Stimulated activated CD4-positive, alpha-beta T cell treated with anti-CD3 and anti-CD28 coated beads, Interleukin-1b, Interleukin-23, amount 100 ng/mL, for 24 hours (primary cell): ENCODE data around the gene TFDP1.

Experiments used
- DNase-seq, 4 experiments: peaks; one replicate each; pipeline ENCODE4 v3.0.0-alpha.2; 2020; ENCODE audit warnings: low read depth in 4 of 4, low spot score in 1 of 4

Gene TFDP1

DNA sequence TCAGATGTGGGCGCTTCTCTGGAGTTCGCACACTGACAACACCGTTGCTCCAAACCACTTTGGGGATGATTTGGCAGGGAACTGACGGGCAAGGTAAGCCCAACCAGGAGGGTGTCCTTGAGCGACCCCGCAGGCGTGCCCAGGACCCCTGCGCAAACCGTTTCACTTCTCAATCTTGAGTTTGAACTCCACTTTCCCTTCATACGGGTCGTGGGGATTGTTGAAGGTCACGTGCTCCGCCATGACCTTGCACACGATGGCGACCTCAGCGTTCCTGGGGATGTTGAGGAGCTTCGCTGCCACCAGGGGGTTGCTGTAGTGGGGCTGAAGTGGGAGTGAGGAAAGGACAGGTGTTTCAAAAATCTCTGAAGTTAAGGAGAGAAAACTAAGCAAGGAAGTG, 64.7 kb downstream of the TFDP1 start:
- no peak for DNase-seq

DNA sequence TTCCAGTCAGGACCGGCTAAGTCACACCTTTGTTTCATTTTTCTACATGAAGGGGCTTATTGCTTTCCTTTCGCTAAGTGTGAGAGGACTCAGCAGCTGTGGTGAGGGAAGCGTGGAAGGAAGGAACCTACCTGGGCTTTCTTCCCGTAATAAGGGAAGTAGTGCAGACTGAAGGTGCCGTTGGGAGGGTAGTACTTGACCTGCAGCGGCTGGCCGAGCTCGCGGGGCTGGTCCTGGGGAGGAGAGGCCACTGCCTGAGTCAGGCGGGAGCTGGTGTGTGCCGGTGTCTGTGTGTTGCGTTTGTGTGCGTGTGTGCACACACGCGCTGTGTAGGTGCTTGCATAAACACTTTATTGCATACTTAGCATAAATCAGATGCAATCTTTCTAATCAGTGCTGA, 65.7 kb downstream of the TFDP1 start:
- no peak for DNase-seq

DNA sequence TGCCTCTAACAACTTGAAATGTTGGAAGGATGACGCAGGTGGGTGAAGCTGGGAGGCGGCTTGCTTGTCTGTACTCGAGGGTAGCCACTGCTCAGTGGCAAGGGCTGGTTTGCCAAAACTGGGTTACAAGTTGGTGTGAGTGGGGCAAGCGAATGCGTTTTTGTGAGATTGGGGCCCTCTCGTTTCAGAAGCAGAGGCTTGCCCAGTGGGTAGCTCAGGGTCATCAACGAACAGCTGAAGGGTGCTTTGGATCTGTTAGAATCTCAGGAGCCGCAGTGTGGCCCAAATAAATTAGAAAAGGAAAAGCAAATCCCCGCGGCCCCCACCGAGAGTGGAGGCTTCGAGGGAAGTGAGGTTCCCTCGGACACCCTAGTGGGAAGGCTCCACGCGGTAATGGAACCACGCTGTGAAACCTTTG, 66.2 kb downstream of the TFDP1 start:
- DNase-seq = no peak

DNA sequence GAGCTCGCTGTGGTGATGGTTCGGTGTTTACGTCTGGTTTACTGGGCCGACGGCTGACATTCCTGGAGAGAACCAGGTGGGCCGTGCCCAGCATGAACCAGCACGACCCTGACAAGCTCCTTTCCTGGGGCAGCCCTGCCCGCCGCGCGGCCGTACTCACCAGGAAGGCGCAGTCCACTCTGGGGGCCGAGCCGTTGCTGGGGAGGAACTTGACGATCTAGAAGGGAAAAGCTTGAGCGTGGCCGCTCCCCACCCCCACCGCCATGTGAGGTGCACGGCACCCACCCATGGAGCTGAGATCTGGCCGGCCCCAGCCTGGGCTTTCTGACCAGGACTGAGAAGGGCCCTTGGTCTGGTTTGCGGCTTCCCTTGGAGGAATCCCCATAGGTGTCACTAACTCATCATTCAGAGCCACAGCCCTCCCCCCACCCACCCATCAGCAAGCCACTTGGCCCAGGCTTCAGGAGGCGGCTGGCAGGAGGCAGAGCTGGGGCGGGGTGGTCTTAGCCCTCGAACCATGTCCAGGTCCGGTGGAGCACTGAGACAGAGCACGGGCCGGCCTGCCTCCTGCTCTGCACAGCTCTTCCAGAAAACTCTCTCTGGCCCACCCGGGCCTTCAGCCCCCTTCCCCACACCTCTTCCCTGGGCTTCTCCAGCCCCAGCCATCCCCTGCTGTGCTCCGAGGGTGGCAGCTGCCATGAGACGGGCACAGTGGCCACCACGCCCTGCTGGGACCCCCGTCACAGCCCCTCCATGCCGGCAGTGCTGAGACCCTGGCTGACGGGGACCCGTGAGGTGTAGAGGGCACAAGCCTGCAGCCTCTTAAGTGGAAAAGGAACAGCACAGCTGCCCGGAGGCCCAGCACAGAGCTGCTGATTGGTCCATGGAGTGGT, 67.2 kb downstream of the TFDP1 start:
- DNase-seq = no peak

DNA sequence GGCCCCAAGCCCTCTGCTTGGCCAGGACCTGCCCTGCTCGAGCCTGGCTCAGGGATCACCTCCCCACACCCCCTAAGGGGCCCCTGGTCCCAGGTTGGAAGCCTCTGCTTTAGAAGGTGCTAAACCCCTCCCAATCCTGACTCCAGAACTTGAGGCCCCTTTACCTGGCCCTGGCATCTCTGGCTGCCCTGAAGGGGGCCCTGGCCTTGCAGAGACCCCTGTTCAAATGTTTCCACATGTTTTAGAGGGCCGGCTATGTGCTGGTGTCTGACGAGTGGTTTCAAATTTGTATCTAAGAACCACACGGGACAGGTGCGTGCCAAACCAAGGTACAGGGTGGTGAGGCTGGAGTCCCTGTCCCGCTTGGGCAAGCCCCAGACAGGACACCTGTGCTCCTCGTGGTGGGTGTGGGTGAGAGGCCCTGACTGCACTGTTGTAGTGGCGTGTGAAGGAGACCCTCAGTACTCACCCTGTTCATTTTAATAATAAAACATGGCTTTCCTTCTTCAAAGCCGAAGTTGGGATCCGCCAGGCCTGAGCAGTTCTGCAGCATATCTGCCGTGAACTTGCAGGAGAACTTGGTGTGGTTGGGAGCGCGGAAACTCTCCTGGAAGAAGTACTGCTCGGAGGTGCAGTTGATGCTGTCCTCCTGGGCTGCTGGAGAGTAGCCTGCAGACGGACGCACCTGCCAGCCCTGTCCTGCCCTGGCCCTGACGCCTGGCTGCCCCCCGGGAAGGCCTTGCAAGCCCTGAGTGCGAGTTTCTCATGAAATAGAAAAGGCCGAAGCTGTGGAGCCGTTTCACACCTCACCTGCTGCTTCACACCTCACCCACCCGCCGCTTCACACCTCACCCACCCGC, 68.1 kb downstream of the TFDP1 start:
- no peak for DNase-seq

DNA sequence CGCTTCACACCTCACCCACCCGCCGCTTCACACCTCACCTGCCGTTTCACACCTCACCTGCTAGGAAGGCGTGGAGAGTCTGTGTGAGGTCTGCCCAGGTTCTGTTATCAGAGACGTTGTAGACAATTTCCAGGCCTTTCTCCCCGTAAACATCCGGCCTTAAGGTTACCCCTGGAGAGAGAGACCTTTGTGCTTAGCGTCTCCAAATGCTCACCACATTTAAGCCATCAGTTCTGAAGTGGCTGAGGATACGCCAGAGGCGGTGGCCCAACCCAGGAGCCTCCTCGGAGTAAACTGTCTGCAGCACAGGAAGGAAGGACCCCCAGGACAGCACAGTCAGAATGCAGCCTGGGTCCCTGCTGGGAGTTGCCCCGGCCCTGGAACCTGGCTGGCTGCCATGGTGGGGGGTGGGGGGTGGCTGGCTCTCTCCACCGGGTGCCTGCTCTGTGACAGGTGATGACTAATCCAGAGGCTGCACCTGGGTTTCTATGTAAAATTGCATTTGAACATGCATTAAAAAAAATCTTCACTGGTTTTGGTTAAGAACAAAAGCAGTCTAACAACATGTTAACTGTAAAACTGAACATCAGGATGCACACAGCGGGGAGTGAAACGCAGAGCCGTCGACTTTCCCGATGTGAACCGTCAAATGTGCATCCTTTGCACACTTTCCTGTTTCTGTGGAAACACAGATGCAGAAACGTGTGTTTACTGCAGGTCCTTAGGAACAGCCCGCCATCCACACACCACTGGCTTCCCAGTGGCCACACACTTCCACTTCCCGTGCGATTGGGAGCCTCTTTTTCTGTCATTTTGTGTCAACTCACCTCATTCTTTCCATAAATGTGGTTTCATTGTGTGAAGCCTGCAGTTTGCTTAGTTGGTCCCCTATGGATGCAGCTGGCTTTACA, 69.0 kb downstream of the TFDP1 start:
- no peak for DNase-seq

DNA sequence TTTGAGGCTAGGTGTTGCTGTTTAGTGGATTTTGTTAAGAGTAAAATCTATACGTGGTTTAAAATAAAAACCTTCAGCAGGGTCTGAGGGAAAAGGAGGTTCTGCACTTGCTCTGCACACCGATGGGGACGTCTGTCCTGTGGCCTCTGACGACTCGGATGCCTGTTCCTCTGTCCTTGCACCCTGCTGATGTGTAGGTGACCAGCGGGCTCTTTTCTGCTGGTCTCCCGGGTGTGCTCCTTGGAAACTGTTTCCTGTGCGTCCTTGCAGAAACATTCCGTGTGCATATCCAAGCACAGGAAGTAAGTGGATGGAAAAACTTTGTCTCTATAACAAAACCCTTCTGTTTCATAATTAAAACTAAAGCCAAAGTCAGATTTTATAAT, 69.6 kb downstream of the TFDP1 start:
- DNase-seq = no peak

DNA sequence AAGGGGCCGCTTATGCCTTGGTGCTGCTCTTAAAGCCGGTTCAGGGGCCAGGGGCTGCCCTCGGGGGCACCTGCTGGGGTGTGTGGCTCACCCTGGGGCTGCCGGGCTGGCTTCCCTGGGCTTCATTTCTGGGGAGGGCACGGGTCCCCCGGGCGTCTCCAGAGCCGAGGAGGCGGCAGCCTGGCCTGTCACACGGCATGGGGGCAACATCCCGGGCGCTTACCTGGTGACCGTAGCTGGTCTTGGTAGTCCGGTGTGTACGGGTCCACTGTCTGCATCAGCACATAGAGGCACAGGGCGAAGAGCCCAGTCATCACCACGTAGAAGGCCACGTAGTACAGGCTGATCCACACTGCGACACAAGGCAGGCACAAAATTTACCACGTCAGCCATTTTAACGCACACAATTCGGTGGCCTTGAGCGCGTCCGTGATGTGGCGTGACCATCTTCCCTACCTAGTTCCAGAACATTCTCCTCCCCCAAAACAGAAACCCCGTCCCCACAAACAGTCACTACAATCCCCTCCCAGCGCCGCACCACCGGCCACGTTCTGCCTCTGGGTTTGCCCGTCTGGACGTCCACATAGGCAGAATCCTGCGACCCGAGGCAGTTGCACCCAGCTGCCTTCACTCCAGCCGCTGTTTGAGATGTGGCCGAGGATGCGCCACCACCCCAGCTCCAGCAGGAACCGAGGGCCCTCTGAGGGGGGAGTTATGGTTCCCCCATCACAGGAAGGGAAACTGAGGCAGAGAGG, 70.2 kb downstream of the TFDP1 start:
- DNase-seq = no peak

DNA sequence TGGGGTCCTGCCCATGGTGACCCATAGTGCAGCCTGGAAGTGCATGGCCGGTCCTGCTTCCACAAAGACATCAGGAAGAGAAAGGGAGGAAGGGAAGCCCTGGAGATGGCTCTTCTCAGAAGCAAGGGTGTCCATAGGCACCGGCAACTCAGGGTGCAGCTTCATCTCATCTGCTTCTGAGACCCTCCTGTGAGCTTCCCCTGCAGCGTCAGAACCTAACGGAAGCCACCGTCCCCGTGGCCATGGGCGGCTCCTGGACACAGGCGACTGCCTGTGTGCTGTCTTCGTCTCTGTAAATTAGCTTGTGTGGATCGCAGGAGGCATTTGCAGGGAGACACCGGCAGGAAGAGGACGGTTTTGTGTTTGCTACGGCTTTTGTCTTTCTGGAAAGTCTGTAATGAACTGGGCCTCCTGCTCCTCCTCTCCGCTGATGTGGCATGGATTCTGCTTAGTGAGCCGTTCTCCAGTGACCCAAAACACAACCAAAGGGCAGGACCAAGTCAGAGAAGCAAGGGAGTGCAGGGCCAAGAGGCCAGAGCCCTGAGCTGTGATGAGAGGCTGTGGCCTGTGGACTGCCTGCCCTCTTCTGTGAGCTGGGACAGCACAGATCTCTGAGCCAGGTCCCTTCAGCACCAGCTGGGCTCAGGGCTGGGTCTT, 70.9 kb downstream of the TFDP1 start:
- no peak for DNase-seq

DNA sequence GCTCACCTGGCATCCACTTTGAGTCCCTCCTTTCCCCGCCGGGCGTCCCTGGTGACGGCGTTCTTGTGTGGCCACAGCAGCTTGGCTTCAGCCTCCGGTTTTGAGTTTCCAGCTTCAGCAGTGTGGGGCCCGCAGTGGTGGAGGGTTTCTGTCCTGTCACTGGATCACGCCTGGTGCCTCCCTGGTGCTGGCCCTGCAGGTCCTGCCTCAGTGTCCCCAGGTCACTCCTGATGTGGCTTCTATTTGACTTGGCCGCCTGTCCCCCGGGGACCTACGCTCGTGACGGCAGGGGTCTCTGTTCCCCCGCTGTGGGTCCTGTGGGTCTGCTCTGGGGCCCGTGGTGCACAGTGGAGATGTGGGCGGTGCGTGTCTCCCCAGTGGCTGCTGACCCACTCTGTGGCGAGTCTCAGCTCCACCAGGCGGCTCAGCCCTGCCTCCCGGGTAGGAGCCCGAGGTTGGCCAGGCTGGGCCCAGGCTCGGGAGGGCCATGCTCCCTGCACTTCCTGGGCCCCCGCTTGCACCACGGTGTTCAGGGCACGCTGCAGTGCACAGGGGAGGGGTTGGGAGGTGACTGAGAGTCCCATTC, 71.5 kb downstream of the TFDP1 start:
- no peak for DNase-seq

DNA sequence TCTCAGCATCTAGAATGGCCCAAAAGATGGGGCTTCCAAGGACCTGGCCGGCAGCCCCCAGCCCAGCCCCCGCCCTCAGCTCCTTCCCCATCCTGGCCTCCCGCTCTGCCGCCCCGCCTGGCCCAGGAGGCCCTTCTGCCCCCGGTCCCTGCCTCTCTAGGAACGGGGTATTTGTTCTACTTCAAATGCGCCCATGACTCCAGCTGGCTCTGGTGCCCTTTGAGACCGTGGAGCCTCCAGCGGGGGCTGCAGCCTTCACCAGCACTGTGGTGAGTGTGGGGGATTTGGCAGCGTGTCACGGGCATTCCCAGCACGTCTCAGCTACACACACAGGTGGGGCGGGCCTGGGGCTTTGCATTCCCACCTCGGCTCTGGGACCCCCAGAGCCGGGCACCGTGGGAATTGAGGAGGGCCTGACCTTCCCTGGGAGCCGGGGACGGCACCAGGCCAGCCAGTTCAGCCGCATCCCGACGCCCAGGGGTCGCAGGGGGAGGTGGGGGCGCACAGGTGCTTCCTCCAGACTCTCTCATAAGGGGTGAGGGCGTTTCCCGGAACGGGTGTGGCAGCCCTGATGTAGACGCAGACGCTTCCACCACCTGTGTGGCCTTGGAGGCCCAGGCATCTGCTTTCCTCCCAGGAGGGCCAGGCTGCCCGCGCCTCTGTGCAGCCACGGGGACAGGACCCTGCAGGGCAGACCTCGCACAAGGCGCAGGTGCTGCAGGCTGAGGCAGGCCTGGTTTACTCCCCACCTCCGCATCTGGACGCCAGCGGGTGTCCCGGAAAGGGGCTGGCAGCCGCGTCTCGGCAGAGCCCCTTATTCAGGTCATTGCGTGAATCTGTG, 72.5 kb downstream of the TFDP1 start:
- no peak for DNase-seq

DNA sequence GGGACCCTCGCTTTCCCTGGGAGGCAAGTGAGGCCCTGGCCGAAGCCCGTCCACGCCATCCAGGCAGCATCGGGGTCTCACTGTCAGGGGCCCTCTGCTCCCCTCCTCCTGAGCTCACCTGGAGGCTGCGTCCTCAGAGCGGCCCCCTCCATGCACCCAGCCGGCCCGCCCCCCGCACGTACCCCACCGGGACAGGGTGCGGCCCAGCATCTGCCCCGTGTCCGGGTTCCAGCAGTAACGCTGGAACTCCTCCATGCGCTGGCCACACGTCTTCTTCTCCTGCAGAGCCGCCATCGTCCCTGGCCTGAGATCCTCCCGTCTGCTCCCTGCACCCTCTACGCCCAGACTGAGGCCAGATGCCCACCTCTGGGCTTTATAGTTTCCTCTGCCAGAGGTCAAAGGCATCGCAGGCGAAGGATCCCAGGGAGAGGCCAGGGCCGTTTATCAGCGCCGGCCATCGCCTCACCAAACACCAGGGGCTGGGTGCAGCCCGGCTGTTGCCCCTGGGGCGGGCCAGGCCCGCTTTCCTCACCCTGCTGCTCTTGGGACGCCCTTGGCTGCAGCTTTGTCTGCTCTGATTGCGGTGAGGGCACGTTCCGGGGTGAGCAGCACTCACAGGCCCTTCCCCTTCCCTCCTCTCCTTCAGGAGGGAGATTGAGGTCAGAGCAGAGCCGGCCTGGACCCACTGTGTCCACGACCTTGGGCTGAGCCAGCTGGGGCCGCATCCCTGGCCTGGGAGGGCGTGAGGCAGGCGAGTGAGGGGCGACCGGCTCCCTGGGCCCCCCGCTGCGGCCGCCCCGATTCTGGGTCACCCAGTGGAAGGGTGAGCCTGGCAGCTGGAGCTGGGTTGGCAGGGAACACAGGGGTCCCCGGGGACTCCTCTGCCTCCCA, 73.5 kb downstream of the TFDP1 start, which contains the start of gene ATP4B:
Gene ATP4B (minus strand): TSS at position 348 of the 891 bp plus-strand sequence. CDS start 54 bp downstream, at position 294.
- no peak for DNase-seq

DNA sequence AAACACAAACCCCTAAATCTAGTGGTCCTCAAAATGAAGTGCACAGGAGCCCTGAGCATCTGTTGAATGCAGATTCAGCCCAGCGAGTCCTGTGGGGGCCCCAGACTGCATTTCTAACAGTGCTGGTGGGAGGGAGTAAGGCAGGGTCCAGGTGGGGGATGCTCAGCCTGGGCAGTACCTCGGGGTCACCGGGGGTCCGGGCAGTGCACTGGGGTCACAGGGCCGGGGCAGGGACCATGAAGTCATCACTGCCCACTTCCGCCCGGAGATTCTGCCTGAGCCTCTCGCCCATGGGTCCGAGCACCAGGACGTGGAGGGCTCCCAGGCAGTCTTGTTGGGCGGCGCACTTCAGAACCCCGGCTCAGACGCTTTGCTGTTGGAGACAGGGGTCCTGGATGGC, 74.3 kb downstream of the TFDP1 start:
- DNase-seq = no peak

DNA sequence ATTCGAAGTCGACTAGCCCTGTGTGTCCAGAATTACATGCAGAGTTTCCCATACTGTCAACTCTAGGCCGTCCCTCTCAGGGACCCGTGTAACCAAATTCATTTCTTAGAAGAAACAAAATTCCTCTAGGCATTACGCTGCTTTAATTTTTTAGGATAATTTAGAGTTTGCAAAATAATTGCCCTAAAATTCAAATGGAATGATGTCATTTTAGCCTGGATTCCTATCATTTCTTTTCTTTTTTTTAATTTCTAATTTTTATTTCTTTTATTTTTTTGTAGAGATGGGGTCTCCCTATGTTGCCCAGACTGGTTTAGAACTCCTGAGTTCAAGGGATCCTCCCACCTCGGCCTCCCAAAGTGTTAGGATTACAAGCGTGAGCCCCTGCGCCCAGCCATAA, 74.8 kb downstream of the TFDP1 start:
- DNase-seq = no peak

DNA sequence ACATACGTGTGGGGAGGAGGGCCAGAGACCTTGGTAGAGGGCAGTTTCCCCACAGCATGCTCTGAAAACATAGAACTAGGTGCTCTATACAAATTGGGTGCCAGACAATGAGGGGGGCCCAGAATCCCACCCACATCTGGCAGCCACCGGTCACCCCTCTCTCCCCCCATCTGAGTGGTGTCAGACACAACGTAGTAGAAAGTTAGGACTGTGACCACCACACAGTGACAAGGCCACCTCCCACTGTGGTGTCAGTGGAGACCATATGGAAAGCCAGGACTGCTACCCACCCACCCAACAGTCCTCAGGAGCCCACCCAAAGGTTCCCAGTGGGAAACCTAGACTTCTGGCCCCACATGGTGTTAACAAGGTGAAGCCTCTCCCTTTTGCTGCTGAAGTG, 75.5 kb downstream of the TFDP1 start:
- DNase-seq = no peak

DNA sequence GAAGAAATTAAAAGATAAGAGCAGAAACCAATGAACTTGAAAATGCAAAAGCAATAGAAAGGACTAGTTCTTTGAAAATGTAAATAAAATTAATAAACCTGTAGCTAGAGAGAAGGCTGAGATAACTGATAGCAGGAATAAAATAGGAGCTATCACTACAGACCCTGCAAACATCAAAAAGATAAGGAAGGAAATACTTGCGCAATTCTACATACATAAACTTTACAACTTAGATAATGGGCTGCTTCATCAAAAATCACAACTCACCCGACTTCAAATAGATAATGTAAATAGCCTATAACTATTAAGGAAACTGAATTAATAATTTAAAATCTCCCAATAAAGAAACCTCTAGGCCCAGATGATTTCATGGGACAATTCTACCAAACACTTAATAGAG, 77.0 kb downstream of the TFDP1 start:
- no peak for DNase-seq

DNA sequence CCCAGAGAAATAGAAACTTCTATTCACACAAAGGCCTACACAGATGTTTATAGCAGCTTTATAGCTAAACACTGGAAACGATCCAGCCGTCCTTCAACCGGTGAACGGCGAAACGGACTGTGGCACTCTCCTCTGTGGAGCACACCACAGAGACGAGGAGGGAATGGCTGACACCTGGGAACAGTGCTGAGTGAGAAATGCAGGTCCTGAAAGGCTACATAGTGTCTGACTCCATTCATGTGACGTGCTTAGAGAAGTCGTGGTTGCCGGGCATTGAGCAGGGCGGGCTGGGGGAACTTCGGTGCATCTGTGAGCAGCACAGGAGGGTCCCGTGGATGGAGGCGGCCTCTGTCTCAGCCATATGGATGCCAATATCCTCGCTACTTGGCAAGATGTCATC, 79.4 kb downstream of the TFDP1 start:
- no peak for DNase-seq
